Right atrium auricular region (tissue), 2 donors: ENCODE results near the gene HYOU1. TPM values are rescaled to one million over a fixed set of nuclear protein-coding genes. Genes with fewer than 3 reads are reported as not detected.
A peak's percentile ranks its signal among the peaks of the same experiment; 100 is the strongest.
"Not testable (repeated sequence)": the region's sequence is repeated elsewhere in the genome, so short reads cannot be mapped to it uniquely, and the experiment has no call there.

Experiments
- DNase-seq: peaks from one replicate; pipeline ENCODE4 v3.0.0-alpha.2; 2019; ENCODE audit warnings: low spot score
- H3K27ac ChIP-seq, 2 donors: fragments of 200-600 bp; sonication (generic); 1 replicate in 1 of 2; 2 replicates in 1 of 2; pipeline ENCODE4 v1.5.1; 2016 to 2019
- H3K27me3 ChIP-seq, 2 donors: fragments of 200-600 bp; sonication (generic); one replicate each; pipeline versions ENCODE4 v1.5.1 to v1.6.0; 2017 to 2019
- H3K36me3 ChIP-seq: fragments of 200-600 bp; sonication (generic); one replicate; pipeline ENCODE4 v1.5.1; 2016
- H3K4me1 ChIP-seq, 2 donors: fragments of 200-600 bp; sonication (generic); one replicate each; pipeline versions ENCODE4 v1.5.1 to v1.6.0; 2017 to 2019
- H3K4me3 ChIP-seq, 2 donors: fragments of 200-600 bp; sonication (generic); 1 replicate in 1 of 2; 2 replicates in 1 of 2; pipeline ENCODE4 v1.5.1; 2017 to 2019; ENCODE audit warnings: mild to moderate bottlenecking in 1 of 2, moderate library complexity in 1 of 2
- H3K9me3 ChIP-seq, 2 donors: fragments of 200-600 bp; sonication (generic); one replicate each; pipeline ENCODE4 v1.5.1; 2019
- total RNA-seq, 2 donors: library from RNA; depleted of rRNA; stranded (reverse); fragments of >200 nt; gene quantifications; one replicate each; pipeline ENCODE4 v1.1.0, GENCODE V29; 2016
- TF ChIP-seq, protein P1 (sequence below), 2 donors: fragments of 200-600 bp; sonication (generic); IDR thresholded peaks; one replicate each; pipeline ENCODE4 v1.5.1; 2019; ENCODE audit warnings: antibody characterized with exemption in 2 of 2

Gene HYOU1
- 10 to 100 TPM; 56.8 to 69.7 TPM for total RNA-seq

DNA sequence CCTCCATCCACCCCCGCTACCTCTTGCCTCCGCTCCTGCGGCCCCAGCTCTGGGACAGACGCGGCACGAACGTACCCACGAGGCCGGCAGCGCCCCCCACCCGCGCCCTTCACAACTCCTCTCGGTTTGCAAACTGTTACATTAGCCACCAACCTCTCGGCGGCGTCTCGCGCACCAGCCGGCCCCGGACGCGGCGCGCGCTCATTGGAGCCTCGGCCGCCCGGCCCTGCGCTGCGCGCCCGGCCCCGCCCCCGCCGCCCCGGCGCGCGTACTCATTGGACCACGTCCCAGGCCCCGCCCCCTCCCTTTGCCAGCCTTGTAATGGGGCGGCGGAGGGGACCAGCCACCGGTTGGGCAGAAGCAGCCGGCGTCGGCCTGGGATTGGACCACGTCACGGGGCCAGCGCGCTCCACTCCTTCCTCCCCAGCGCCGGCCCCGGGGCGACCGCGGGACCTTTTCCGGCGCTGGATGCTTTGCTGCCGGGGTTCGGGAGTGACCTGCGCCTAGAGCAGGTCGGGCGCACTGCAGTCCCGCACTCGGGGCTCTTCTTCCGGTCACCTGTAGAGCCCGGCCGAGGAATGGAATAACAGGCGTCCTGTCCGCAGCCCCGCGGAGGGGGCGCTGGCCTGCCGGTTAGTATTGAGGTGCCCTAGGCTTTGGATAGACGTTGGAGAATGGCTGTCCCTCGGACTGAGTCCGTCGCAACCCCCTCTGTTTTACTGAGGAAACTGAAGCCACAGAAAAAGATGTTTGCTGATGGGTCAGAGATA is at the start of gene HYOU1:
TSS of gene HYOU1 (minus strand) at position 206 of the 770 bp plus-strand sequence. CDS start 1,045 bp downstream, outside the sequence.
- H3K4me3 ChIP-seq: peak within 1 kb of the TSS; percentile 78 to 90
- no peaks in the 10 kb centered on the region for H3K27me3 ChIP-seq
- peak within 1 kb of the TSS; percentile 85 to 89 for H3K27ac ChIP-seq
- TF ChIP-seq, protein P1, sequence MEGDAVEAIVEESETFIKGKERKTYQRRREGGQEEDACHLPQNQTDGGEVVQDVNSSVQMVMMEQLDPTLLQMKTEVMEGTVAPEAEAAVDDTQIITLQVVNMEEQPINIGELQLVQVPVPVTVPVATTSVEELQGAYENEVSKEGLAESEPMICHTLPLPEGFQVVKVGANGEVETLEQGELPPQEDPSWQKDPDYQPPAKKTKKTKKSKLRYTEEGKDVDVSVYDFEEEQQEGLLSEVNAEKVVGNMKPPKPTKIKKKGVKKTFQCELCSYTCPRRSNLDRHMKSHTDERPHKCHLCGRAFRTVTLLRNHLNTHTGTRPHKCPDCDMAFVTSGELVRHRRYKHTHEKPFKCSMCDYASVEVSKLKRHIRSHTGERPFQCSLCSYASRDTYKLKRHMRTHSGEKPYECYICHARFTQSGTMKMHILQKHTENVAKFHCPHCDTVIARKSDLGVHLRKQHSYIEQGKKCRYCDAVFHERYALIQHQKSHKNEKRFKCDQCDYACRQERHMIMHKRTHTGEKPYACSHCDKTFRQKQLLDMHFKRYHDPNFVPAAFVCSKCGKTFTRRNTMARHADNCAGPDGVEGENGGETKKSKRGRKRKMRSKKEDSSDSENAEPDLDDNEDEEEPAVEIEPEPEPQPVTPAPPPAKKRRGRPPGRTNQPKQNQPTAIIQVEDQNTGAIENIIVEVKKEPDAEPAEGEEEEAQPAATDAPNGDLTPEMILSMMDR (IDR thresholded peaks at IDR 0.05): no peak
- peaks cover 30% of the 10 kb centered on the region for H3K36me3 ChIP-seq
- peaks cover 0 to 20% of the 10 kb centered on the region in 2 donors for H3K4me1 ChIP-seq
- peak; percentile 99 for DNase-seq
- no peaks in the 10 kb centered on the region for H3K9me3 ChIP-seq

DNA sequence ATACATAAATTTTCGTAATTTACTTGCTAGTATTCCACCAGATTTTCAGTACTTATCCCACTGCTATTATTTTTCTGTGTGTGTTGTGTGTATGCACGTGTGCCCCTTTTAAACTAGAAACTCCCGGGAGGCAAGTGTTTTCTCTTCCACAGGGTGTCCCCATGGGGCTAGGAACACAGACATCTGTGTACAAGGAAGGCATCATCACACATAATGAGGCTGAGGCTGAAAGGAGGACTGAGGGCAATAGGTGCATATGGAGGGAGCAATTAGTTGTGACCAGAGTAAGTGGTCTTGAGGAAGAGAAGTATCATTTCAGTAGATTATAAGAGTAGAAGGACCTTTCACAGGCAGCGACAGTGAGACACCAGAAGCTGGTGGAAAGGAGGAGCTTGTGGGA is 46.8 kb upstream of the HYOU1 start:
- no peak for DNase-seq
- TF ChIP-seq, protein P1 (IDR thresholded peaks at IDR 0.05): no peak
- no peaks in the 10 kb centered on the region for H3K9me3 ChIP-seq
- no peaks in the 10 kb centered on the region for H3K36me3 ChIP-seq
- H3K27ac ChIP-seq: peak overlapping the region in 1 of 2 donors; percentile 87
- H3K27me3 ChIP-seq: no peaks in the 10 kb centered on the region
- H3K4me3 ChIP-seq: no peak overlapping the region
- H3K4me1 ChIP-seq: peaks cover 0 to 49% of the 10 kb centered on the region in 2 donors

- Histone ChIP-seq H3K4me3 (peak overlapping the region; percentile 2 to 88), H3K4me1 (peaks cover 0 to 43% of the 10 kb centered on the region in 2 donors)
These were observed 46.2 kb upstream of the HYOU1 start for GRCh38 chr11:119103161-119103664.

DNA sequence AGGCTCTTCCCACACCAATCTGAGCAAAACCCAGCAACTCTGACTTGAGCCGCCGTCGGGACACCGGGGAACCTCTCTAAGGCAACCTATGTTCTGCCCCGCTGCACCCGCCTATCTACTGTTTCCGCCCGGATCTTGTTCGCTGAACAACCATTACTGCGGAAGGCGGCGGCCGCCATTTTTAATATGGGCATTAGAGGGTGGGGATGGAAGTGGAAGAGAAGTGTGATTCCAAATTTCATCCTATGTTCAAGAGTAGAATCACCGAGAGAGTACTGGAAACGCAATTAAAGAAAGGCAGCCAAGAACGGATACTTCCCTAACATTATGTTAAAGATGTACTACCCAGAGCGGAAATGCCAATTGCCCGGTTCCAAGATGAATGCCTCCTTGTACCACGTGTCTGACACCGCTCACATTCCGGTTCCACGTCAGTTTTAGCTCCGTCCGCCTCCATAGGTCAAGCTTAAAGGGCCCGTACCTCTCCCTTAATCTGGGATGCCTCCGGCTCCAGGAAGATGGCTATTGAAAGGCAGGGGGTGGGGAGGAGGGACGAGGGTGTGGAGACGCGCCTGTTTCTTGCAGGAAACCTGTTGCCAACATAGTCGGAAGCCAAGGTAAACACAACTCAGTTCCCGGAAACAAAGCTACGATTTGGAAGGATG is 44.9 kb upstream of the HYOU1 start, which contains the start of gene DPAGT1:
TSS of gene DPAGT1 (minus strand) at position 95 of the 665 bp plus-strand sequence. CDS start 198 bp downstream, outside the sequence.
- H3K36me3 ChIP-seq: peaks cover 12% of the 10 kb centered on the region
- peaks cover 0 to 39% of the 10 kb centered on the region in 2 donors for H3K4me1 ChIP-seq

More at GRCh38 chr11:119103161-119103664, 46.2 kb upstream of the HYOU1 start:
- not testable (repeated sequence) for H3K36me3 ChIP-seq, H3K27me3 ChIP-seq, DNase-seq, H3K9me3 ChIP-seq
- H3K27ac ChIP-seq: peak overlapping the region; percentile 87 to 93

DNA sequence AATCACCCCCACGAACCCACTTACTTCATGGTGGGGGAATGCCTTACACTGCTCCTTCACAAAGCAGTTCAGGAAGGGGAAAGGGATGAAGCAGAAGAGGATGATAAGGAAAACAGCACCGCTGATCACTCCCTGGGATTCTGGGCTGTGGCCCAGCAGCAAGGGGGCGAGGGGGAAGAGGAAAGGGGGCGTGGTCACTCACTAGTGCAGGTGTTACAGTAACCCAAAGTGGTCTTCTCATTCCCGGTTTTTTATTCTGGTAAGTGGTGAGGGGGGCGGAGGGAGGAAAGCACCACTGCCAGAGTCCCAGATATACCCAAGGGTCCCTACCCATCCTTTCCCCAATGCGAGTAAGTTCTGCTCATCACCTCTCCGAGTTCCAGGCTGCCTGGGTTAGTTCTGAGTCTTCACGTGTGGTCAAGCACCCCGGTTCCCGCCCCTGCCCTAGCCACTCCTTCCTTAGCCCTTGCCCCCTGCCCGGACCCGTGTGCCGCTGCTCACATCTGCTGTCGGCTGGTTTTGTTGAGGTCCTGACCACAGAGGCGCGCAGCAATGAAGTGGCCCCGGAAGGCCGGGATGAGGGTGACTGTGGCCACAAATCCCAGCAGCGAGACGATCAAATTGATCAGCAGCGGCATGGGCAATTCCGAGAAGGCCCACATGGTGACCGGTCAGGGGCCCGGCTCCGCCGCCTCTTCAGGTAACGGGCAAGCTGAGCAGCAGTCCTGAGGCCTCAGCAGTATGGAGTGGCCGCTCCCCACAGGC is 44.2 kb upstream of the HYOU1 start:
- H3K4me1 ChIP-seq: peaks cover 0 to 32% of the 10 kb centered on the region in 2 donors
- TF ChIP-seq, protein P1 (IDR thresholded peaks at IDR 0.05): no peak
- H3K27ac ChIP-seq: peak overlapping the region; percentile 87 to 93
- peak overlapping the region; percentile 75 to 88 for H3K4me3 ChIP-seq
- peaks cover 17% of the 10 kb centered on the region for H3K36me3 ChIP-seq
- H3K27me3 ChIP-seq: no peaks in the 10 kb centered on the region
- no peak for DNase-seq
- H3K9me3 ChIP-seq: no peaks in the 10 kb centered on the region

More for the DNA sequence above, 44.9 kb upstream of the HYOU1 start, which contains the start of gene DPAGT1:
- peak; percentile 97 for DNase-seq
- Histone ChIP-seq H3K4me3 (peak within 1 kb of the TSS; percentile 75 to 88), H3K27me3 (no peaks in the 10 kb centered on the region), H3K27ac (peak within 1 kb of the TSS; percentile 87 to 93), H3K9me3 (no peaks in the 10 kb centered on the region)
- TF ChIP-seq, protein P1 (IDR thresholded peaks at IDR 0.05): no peak
